ENCODE measurements around the gene DISP2.
A peak's percentile ranks its signal among the peaks of the same experiment; 100 is the strongest.

Gene DISP2

DNA sequence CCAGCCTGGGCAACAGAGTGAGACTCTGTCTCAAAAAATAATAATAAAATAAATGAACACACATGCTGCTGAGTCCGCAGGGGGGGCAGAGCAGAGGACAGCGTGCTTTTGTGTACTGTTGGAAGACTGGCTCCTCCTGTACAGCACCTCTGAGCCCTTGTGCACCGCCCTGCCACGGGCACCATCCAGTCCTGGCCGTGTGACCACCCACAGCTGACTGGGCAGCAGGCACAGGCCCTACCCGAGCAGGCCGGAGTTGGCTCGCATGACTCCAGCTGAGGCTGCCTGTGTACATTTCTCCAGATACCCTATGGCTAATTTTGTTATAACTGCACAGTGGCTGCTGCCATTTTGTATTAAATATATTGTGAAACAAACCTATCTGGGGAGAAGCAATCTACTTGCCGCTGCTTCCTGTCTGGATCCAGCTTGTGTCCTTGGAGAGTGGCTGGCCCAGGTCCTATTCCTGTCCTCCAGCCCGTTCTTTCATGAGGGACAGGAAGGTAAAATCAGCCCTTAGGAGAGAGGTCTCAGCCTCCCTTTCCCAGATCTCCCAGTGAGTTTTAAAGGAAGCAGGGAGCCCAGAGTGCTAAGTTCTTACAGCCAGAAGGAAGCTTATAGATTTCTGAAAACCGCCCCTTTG, 62.2 kb downstream of the DISP2 start:
- TF ChIP-seq LEF1 (IDR thresholded peaks at IDR 0.05; ENCODE audit: borderline replicate concordance) (no peak), SUZ12 (IDR thresholded peaks at IDR 0.05) (no peak), L3MBTL2 (conservative IDR thresholded peaks at IDR 0.05) (no peak), ARNT (IDR thresholded peaks at IDR 0.05) (no peak), ELF4 (IDR thresholded peaks at IDR 0.05) (no peak), SP1 (IDR thresholded peaks at IDR 0.05) (no peak), BHLHE40 (IDR thresholded peaks at IDR 0.05; ENCODE audit: borderline replicate concordance) (no peak), FOXK2 (IDR thresholded peaks at IDR 0.05) (no peak), CTBP1 (IDR thresholded peaks at IDR 0.05; ENCODE audit: borderline replicate concordance) (no peak), NFRKB (IDR thresholded peaks at IDR 0.05) (no peak), ZNF384 (IDR thresholded peaks at IDR 0.05) (no peak)
- no peak for DNase-seq (ENCODE audit: extremely low spot score)
- CTCF ChIA-PET = interaction anchor here (0.6 kb wide), 2 partner anchors 48 to 130 kb away, joined by 3 read pairs; no protein-coding TSS in a partner anchor
- POLR2A ChIA-PET = no interaction called here

DNA sequence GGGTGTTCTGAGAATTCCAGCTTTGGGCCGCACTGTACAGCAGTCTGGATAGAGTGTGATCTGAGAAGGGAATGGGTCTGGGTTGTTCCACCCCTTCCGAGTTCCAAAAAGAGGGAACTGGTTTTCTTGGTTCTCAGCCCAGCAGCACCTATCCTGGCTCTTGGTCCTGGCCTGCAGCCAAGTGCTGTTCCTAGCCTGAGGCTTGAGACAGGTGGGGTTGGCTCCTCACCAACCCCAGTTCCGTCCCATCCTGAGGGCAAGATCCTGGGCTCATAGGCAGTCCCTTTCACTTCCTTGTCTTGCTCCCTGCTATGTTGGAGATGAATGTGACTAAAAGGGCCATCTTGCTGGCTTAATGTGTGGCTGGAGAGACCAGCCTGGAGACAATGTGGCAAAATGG, 62.8 kb downstream of the DISP2 start:
- no peak for DNase-seq (ENCODE audit: extremely low spot score)
- POLR2A ChIA-PET = interaction anchor here (1.5 kb wide), 1 partner anchor 8 kb away, joined by 3 read pairs; no protein-coding TSS in a partner anchor
- TF ChIP-seq, protein P1, sequence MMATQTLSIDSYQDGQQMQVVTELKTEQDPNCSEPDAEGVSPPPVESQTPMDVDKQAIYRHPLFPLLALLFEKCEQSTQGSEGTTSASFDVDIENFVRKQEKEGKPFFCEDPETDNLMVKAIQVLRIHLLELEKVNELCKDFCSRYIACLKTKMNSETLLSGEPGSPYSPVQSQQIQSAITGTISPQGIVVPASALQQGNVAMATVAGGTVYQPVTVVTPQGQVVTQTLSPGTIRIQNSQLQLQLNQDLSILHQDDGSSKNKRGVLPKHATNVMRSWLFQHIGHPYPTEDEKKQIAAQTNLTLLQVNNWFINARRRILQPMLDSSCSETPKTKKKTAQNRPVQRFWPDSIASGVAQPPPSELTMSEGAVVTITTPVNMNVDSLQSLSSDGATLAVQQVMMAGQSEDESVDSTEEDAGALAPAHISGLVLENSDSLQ (IDR thresholded peaks at IDR 0.05) = no peak
- TF ChIP-seq ELF4 (IDR thresholded peaks at IDR 0.05) (no peak), FOXA1 (IDR thresholded peaks at IDR 0.05) (no peak), HDGF (IDR thresholded peaks at IDR 0.05; ENCODE audit: borderline replicate concordance) (no peak), CTBP1 (IDR thresholded peaks at IDR 0.05; ENCODE audit: borderline replicate concordance) (no peak), SUZ12 (IDR thresholded peaks at IDR 0.05) (no peak), NFRKB (IDR thresholded peaks at IDR 0.05) (no peak)
- CTCF ChIA-PET = interaction anchor here (0.6 to 1.9 kb wide), 3 partner anchors 49 to 77 kb away, joined by 3 to 5 read pairs (median 3); no protein-coding TSS in a partner anchor

- no peak for TF ChIP-seq FOXM1 (IDR thresholded peaks at IDR 0.05; ENCODE audit: borderline replicate concordance)
- TF ChIP-seq ARNT (IDR thresholded peaks at IDR 0.05) = no peak
- no peak for TF ChIP-seq L3MBTL2 (conservative IDR thresholded peaks at IDR 0.05)
- no peak for TF ChIP-seq FOXK2 (IDR thresholded peaks at IDR 0.05)
- TF ChIP-seq BHLHE40 (IDR thresholded peaks at IDR 0.05; ENCODE audit: borderline replicate concordance) = no peak
- TF ChIP-seq SUZ12 (IDR thresholded peaks at IDR 0.05) = no peak
- TF ChIP-seq, protein P1 (IDR thresholded peaks at IDR 0.05) = no peak
- no peak for TF ChIP-seq ZNF384 (IDR thresholded peaks at IDR 0.05)
- TF ChIP-seq HDGF (IDR thresholded peaks at IDR 0.05; ENCODE audit: borderline replicate concordance) = no peak
- no peak for TF ChIP-seq TARDBP (IDR thresholded peaks at IDR 0.05)
- TF ChIP-seq CTBP1 (IDR thresholded peaks at IDR 0.05; ENCODE audit: borderline replicate concordance) = no peak
- TF ChIP-seq FOXA1 (IDR thresholded peaks at IDR 0.05) = no peak
- peak; percentile 74 for DNase-seq (ENCODE audit: extremely low spot score)
- ChIA-PET POLR2A (interaction anchor here (1.2 to 1.5 kb wide), 2 partner anchors 9 to 16 kb away, joined by 3 to 6 read pairs; partner anchors contain the start of gene IVD), CTCF (interaction anchor here (0.6 to 1.9 kb wide), 8 partner anchors 10 to 355 kb away, joined by 3 to 5 read pairs (median 4); partner anchors contain the start of genes BAHD1 and CCDC9B)
Observed at GRCh38 chr15:40421246-40422157, 63.5 kb downstream of the DISP2 start.

DNA sequence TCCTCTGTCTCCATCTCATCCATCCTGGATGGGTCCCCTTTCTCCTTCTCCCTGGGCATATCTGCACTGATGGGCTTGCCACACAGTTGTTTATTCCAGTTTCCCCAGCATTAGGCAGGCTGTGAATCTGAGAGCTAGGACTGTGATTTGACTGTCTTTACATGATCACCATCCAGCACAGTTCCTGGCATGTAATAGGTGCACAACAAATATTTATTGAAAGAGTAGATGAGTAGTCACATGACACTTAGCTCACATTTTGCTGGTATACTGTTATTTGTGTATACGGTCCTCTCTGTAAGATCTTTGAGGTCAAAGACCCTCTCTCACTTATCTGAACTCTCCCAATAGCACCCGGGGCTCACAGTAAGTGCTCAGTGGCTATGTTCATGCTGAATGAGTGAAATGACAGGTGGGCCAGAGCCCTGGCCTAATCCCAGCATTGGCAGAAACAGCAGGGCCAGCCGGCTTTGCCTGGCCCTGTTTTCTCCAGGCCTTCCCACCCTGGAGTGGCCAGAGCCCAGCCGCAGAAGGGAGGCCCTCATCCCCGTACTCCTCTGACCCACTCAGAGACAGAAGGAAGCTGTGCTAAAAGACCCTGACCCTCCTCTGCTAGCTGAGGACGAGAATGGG, 66.6 kb downstream of the DISP2 start:
- ChIA-PET CTCF (interaction anchor here (1.0 kb wide), 1 partner anchor 15 kb away, joined by 5 read pairs; no protein-coding TSS in a partner anchor), POLR2A (interaction anchor here (0.8 to 1.4 kb wide), 2 partner anchors 16 to 18 kb away, joined by 3 to 5 read pairs; partner anchors contain the start of genes BAHD1 and IVD)
- TF ChIP-seq NFRKB (IDR thresholded peaks at IDR 0.05) (no peak), ELF4 (IDR thresholded peaks at IDR 0.05) (no peak), CTBP1 (IDR thresholded peaks at IDR 0.05; ENCODE audit: borderline replicate concordance) (no peak), ARNT (IDR thresholded peaks at IDR 0.05) (no peak), FOXM1 (IDR thresholded peaks at IDR 0.05; ENCODE audit: borderline replicate concordance) (no peak), BHLHE40 (IDR thresholded peaks at IDR 0.05; ENCODE audit: borderline replicate concordance) (no peak), FOXA1 (IDR thresholded peaks at IDR 0.05) (no peak), LEF1 (IDR thresholded peaks at IDR 0.05; ENCODE audit: borderline replicate concordance) (no peak), HDGF (IDR thresholded peaks at IDR 0.05; ENCODE audit: borderline replicate concordance) (no peak), FOXK2 (IDR thresholded peaks at IDR 0.05) (no peak), TARDBP (IDR thresholded peaks at IDR 0.05) (no peak), L3MBTL2 (conservative IDR thresholded peaks at IDR 0.05) (no peak), ZNF384 (IDR thresholded peaks at IDR 0.05) (no peak)
- TF ChIP-seq, protein P1 (IDR thresholded peaks at IDR 0.05) = no peak
- no peak for DNase-seq (ENCODE audit: extremely low spot score)

DNA sequence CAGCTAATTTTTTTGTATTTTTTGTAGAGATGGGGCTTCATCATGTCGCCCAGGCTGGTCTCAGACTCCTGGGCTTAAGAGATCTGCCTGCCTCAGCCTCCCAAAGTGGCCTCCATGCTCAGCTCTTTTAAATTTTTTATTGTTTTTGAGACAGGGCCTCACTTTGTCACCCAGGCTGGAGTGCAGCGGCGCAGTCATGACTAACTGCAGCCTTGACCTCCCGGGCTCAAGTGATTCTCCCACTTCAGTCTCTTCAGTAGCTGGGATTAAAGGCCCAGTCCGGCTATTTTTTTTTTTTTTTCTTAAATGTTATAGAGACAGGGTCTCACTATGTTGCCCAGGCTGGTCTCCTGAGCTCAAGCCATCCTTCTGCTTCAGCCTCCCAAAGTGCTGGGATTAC, 67.7 kb downstream of the DISP2 start:
- POLR2A ChIA-PET = interaction anchor here (1.4 kb wide), 1 partner anchor 19 kb away, joined by 5 read pairs; the partner anchor contains the start of gene IVD
- CTCF ChIA-PET = no interaction called here

More for the DNA sequence above, 67.7 kb downstream of the DISP2 start:
- no peak for DNase-seq (ENCODE audit: extremely low spot score)
- no peak for TF ChIP-seq TARDBP (IDR thresholded peaks at IDR 0.05)
- TF ChIP-seq CTBP1 (IDR thresholded peaks at IDR 0.05; ENCODE audit: borderline replicate concordance) = no peak
- TF ChIP-seq SP1 (IDR thresholded peaks at IDR 0.05) = no peak
